Endothelial cell of umbilical vein (primary cell): ENCODE results near the gene HMGN2. TPM values are rescaled to one million over a fixed set of nuclear protein-coding genes. Genes with fewer than 3 reads are reported as not detected.

Experiments
- BruUV-seq: library from RNA; stranded (reverse); fragments of 400-500 nt; replicated peaks from 2 replicates; lab custom pipeline; 2021; lab: Mats Ljungman, UMichigan
- CTCF ChIA-PET: fragments of 300-600, 350-600 bp; sonication (Branson Sonifier 250); formaldehyde crosslinking; loops from one replicate; lab custom pipeline; 2021; ENCODE audit warnings: antibody characterized with exemption, inconsistent platforms; lab: Charles Lee
- POLR2A ChIA-PET: fragments of 300-600, 350-600 bp; sonication (Branson Sonifier 250); formaldehyde crosslinking; loops from one replicate; lab custom pipeline; 2021; ENCODE audit warnings: antibody characterized with exemption, inconsistent platforms; lab: Charles Lee
- DNase-seq: peaks from one replicate; pipeline ENCODE4 v3.0.0-alpha.2; 2011; ENCODE audit warnings: low read depth, low spot score
- FAIRE-seq: peaks from 2 replicates; lab custom pipeline; 2011; peaks lifted over from hg19 to GRCh38; lab: Jason Lieb, UNC
- H2AFZ ChIP-seq: 2 replicates; pipeline ENCODE4 v1.6.0; 2012; ENCODE audit warnings: low read depth, low read length, control low read depth, inconsistent platforms
- H3K27ac ChIP-seq: 2 replicates; pipeline ENCODE4 v1.5.1; 2011; ENCODE audit warnings: low read depth, mild to moderate bottlenecking, control low read depth, low read length, moderate library complexity; ENCODE audit not compliant: insufficient read depth
- H3K27me3 ChIP-seq, 2 experiments: 2 replicates each; pipeline versions ENCODE4 v1.6.0 to v1.6.1; 2011; ENCODE audit warnings: low read length in 2 of 2, mixed read lengths in 1 of 2; ENCODE audit not compliant: control insufficient read depth in 2 of 2, insufficient read depth in 2 of 2
- H3K36me3 ChIP-seq, 2 experiments: 2 replicates in 1 of 2; 3 replicates in 1 of 2; pipeline ENCODE4 v1.5.1; 2011; ENCODE audit warnings: low read length in 2 of 2, mild to moderate bottlenecking in 1 of 2, moderate library complexity in 1 of 2; ENCODE audit not compliant: control insufficient read depth in 2 of 2, insufficient read depth in 2 of 2; ENCODE audit errors: extremely low read depth in 1 of 2
- H3K4me1 ChIP-seq: 3 replicates; pipeline ENCODE4 v1.5.1; 2011; ENCODE audit warnings: mild to moderate bottlenecking, low read length; ENCODE audit not compliant: control insufficient read depth, insufficient read depth; ENCODE audit errors: extremely low read depth
- H3K4me2 ChIP-seq: 2 replicates; pipeline ENCODE4 v1.6.1; 2011; ENCODE audit warnings: low read length, control low read depth, mixed read lengths; ENCODE audit not compliant: insufficient read depth
- H3K4me3 ChIP-seq, 3 experiments: fragments of 200-600 bp in 1 of 3; sonication (generic), shearing (Covaris generic) in 1 of 3; replicated peaks in 1 of 3; 2 replicates each; pipeline ENCODE4 v1.5.1; 2011 to 2016; ENCODE audit warnings: control low read depth in 3 of 3, low read length in 3 of 3, mild to moderate bottlenecking in 2 of 3, inconsistent platforms in 1 of 3, low read depth in 1 of 3, moderate library complexity in 1 of 3; ENCODE audit not compliant: insufficient read depth in 1 of 3
- H3K79me2 ChIP-seq: 2 replicates; pipeline ENCODE4 v1.6.0; 2012; ENCODE audit warnings: low read length, inconsistent platforms; ENCODE audit not compliant: control insufficient read depth, insufficient read depth
- H3K9ac ChIP-seq: replicated peaks from 2 replicates; pipeline ENCODE3; 2011; ENCODE audit warnings: low read length, control low read depth; ENCODE audit not compliant: insufficient read depth; ENCODE audit errors: extremely low read depth
- H3K9me1 ChIP-seq: replicated peaks from 3 replicates; pipeline ENCODE4 v1.6.0; 2011; ENCODE audit warnings: mild to moderate bottlenecking, low read length; ENCODE audit not compliant: control insufficient read depth, insufficient read depth; ENCODE audit errors: extremely low read depth
- H3K9me3 ChIP-seq: replicated peaks from 2 replicates; pipeline ENCODE4 v1.5.1; 2012; ENCODE audit warnings: low read length, inconsistent platforms; ENCODE audit not compliant: control insufficient read depth, insufficient read depth
- H4K20me1 ChIP-seq: replicated peaks from 2 replicates; pipeline ENCODE3; 2011; ENCODE audit warnings: mild to moderate bottlenecking, low read length; ENCODE audit not compliant: control insufficient read depth, insufficient read depth; ENCODE audit errors: extremely low read depth
- CTCF ChIP-seq, 2 donors: IDR thresholded peaks; 1 replicate in 1 of 2; 2 replicates in 1 of 2; pipeline ENCODE4 v1.5.1; 2011; ENCODE audit warnings: low read length in 2 of 2, mild to moderate bottlenecking in 2 of 2, moderate library complexity in 2 of 2, control low read depth in 1 of 2, inconsistent platforms in 1 of 2, low read depth in 1 of 2; ENCODE audit not compliant: insufficient read depth in 1 of 2; ENCODE audit errors: extremely low read depth in 1 of 2
- EZH2 ChIP-seq: IDR thresholded peaks from 2 replicates; pipeline ENCODE4 v1.6.1; 2012; ENCODE audit warnings: borderline replicate concordance, low read depth, mild to moderate bottlenecking, moderate library complexity, low read length, inconsistent platforms; ENCODE audit not compliant: severe bottlenecking
- FOS ChIP-seq: IDR thresholded peaks from 2 replicates; pipeline ENCODE4 v1.6.1; 2011; ENCODE audit warnings: mild to moderate bottlenecking, low read length, moderate library complexity, borderline replicate concordance; ENCODE audit not compliant: insufficient read depth
- GATA2 ChIP-seq: IDR thresholded peaks from 2 replicates; pipeline ENCODE4 v1.7.0; 2011; ENCODE audit warnings: low read depth, mild to moderate bottlenecking, moderate library complexity, mixed read lengths, low read length; ENCODE audit not compliant: insufficient read length, insufficient read depth
- JUN ChIP-seq: IDR thresholded peaks from 2 replicates; pipeline ENCODE4 v1.6.1; 2011; ENCODE audit warnings: borderline replicate concordance, low read depth; ENCODE audit not compliant: insufficient read length, insufficient read depth
- MAX ChIP-seq: IDR thresholded peaks from 2 replicates; pipeline ENCODE4 v1.6.1; 2011; ENCODE audit not compliant: insufficient read depth, insufficient read length
- MYC ChIP-seq: IDR thresholded peaks from one replicate; pipeline ENCODE4 v1.6.1; 2011; ENCODE audit warnings: mild to moderate bottlenecking, low read depth, low read length
- POLR2A ChIP-seq: IDR thresholded peaks from 2 replicates; pipeline ENCODE4 v1.6.1; 2012; ENCODE audit warnings: low read depth, mild to moderate bottlenecking, control low read depth, low read length
- POLR2AphosphoS5 ChIP-seq: IDR thresholded peaks from 2 replicates; pipeline ENCODE4 v1.6.1; 2012; ENCODE audit warnings: low read depth, mild to moderate bottlenecking, control low read depth, low read length, moderate library complexity; ENCODE audit not compliant: insufficient read depth
- dilution Hi-C: fragments of 300-500 bp; cut with MboI; formaldehyde crosslinking; loops from one replicate; pipeline ENCODE4 v1.15.0; 2019; ENCODE audit warnings: low sequenced_read_pairs; ENCODE audit not compliant: extremely low pct_ligation_motif_present
- intact Hi-C: fragments of 100-400 bp; cut with micrococcal nuclease; formaldehyde crosslinking; loops from one replicate; pipeline ENCODE4 v1.10.0; 2022
- polyA plus RNA-seq, 4 experiments: library from polyadenylated mRNA; depleted of rRNA in 3 of 4; stranded (reverse) in 3 of 4; unstranded in 1 of 4; fragments of >200 nt; gene quantifications; 2 replicates each; pipeline versions ENCODE4 v1.2.1 to v1.2.3, GENCODE V29; 2011 to 2012; ENCODE audit warnings: missing spikeins in 1 of 4
- total RNA-seq: library from RNA; stranded (reverse); gene quantifications from 2 replicates; pipeline ENCODE4 v1.2.3, GENCODE V29; 2021

The HMGN2 gene
- total and polyA plus RNA-seq, 2 donors (not counting 3 experiments of a cell fraction or from before 2014, with no cell fraction given) = 240 to 580 TPM

- TF ChIP-seq FOS = no peak
- TF ChIP-seq GATA2 = no peak
- TF ChIP-seq CTCF (IDR thresholded peaks at IDR 0.05; ENCODE audit: extremely low read depth in 1 of 2, insufficient read depth in 1 of 2, low read depth in 1 of 2, low read length in 2 of 2) = no peak
- TF ChIP-seq JUN = no peak
- no peak for TF ChIP-seq POLR2AphosphoS5
- no peak for TF ChIP-seq EZH2
- no peak for TF ChIP-seq POLR2A
- no peak for TF ChIP-seq MYC
- TF ChIP-seq MAX = no peak
- POLR2A ChIA-PET = no interaction called here
- peaks cover 6 to 9% of the 10 kb centered on the region in 2 experiments for H3K27me3 ChIP-seq
- no peaks in the 10 kb centered on the region for H3K9me1 ChIP-seq
- no peak overlapping the region for H3K4me3 ChIP-seq
- no peaks in the 10 kb centered on the region for H3K79me2 ChIP-seq
- H3K27ac ChIP-seq = no peak overlapping the region
- intact Hi-C loops (no loop called here), dilution Hi-C loops (no loop called here)
- H3K36me3 ChIP-seq = no peaks in the 10 kb centered on the region
- FAIRE-seq = no peak
- no peak overlapping the region for H2AFZ ChIP-seq
- no peaks in the 10 kb centered on the region for H3K4me1 ChIP-seq
- no peak overlapping the region for H3K9ac ChIP-seq
- DNase-seq = no peak
- H4K20me1 ChIP-seq = no peaks in the 10 kb centered on the region
- no peak overlapping the region for H3K4me2 ChIP-seq
- CTCF ChIA-PET = interaction anchor here (4.2 kb wide), 1 partner anchor 18 kb away, joined by 19 read pairs; no protein-coding TSS in a partner anchor
- no peaks in the 10 kb centered on the region for H3K9me3 ChIP-seq
- BruUV-seq = no TSS peak
Observed at GRCh38 chr1:26520339-26520738, 48.1 kb downstream of the HMGN2 start.
